GM12865 (cell line): Measurements from ENCODE around the gene NPLOC4.
"Not testable (repeated sequence)": the region's sequence is repeated elsewhere in the genome, so short reads cannot be mapped to it uniquely, and the experiment has no call there.

Source experiments
- DNase-seq: peaks from one replicate; pipeline ENCODE4 v3.0.0; 2010; ENCODE audit warnings: low read depth
- H3K4me3 ChIP-seq: 2 replicates; pipeline ENCODE4 v1.5.1; 2011; ENCODE audit warnings: mild to moderate bottlenecking, low read depth, low read length, control low read depth
- CTCF ChIP-seq: IDR thresholded peaks from 2 replicates; pipeline ENCODE4 v1.5.1; 2011; ENCODE audit warnings: low read length, control low read depth, low read depth, inconsistent platforms; ENCODE audit not compliant: insufficient read depth; ENCODE audit errors: missing control alignments

NPLOC4 gene

GRCh38 chr17:81532490-81533287 is 104.2 kb downstream of the NPLOC4 start:
- H3K4me3 ChIP-seq, result no peak overlapping the region
- TF ChIP-seq CTCF, result no peak
- DNase-seq, result no peak

DNA sequence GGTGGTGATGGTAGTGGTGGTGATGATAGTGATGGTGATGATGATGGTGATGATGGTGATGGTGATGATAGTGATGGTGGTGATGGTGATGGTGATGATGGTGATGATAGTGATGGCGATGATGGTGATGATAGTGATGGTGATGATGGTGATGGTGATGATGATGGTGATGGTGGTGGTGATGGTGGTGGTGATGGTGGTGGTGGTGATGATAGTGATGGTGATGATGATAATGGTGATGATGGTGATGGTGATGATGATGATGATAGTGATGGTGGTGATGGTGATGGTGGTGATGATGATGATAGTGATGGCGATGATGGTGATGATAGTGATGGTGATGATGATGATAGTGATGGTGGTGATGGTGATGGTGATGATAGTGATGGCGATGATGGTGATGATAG is 104.9 kb downstream of the NPLOC4 start:
- not testable (repeated sequence) for H3K4me3 ChIP-seq, DNase-seq

DNA sequence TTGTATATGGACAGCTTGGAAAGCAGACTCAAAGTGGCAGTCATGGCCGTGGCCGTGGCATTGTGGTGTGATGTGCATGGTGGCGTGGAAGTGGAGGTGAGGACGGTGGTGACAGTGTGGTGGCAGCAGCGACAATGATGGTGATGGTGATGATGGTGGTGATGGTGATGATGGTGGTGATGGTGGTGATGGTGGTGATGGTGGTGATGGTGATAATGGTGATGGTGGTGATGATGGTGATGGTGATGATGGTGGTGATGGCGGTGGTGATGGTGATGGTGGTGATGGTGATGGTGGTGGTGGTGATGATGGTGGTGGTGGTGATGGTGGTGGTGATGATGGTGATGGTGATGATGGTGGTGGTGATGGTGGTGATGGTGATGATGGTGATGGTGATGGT is 105.9 kb downstream of the NPLOC4 start:
- DNase-seq, H3K4me3 ChIP-seq: not testable (repeated sequence)

GRCh38 chr17:81529437-81529803 is 107.5 kb downstream of the NPLOC4 start:
- TF ChIP-seq CTCF, result no peak
- H3K4me3 ChIP-seq, result no peak overlapping the region
- DNase-seq, result no peak

GRCh38 chr17:81528651-81529436 is 108.1 kb downstream of the NPLOC4 start:
- TF ChIP-seq CTCF, result no peak
- no peak overlapping the region for H3K4me3 ChIP-seq
- no peak for DNase-seq

DNA sequence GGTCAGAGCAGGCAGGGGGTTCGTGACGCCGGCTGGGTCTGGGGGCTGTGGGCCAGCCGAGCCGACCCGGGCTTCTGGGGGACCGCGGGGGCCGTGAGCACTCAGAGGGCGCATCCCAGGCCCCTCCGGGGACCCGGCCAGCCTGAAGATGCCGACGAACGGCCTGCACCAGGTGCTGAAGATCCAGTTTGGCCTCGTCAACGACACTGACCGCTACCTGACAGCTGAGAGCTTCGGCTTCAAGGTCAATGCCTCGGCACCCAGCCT is 108.6 kb downstream of the NPLOC4 start:
- TF ChIP-seq CTCF, result no peak
- DNase-seq, result no peak
- no peak overlapping the region for H3K4me3 ChIP-seq

GRCh38 chr17:81527591-81528383 is 109.1 kb downstream of the NPLOC4 start, which contains the start of gene FSCN2:
TSS of gene FSCN2 (plus strand) at chr17:81528377. CDS start at chr17:81528532, 155 bp downstream.
- no peak within 1 kb of the TSS for H3K4me3 ChIP-seq
- TF ChIP-seq CTCF, result no peak
- no peak for DNase-seq
